Tibial nerve (tissue), 3 donors: ENCODE measurements around the gene CALHM5.

ENCODE experiments used
- CTCF ChIP-seq, 5 experiments: fragments of 200-600 bp in 3 of 5; fragments of 450-650 bp in 2 of 5; sonication (generic) in 3 of 5; IDR thresholded peaks; one replicate each; pipeline ENCODE4 v1.5.1; 2016 to 2019; ENCODE audit warnings: antibody characterized with exemption in 5 of 5, mild to moderate bottlenecking in 3 of 5, moderate library complexity in 2 of 5
- POLR2A ChIP-seq, 2 donors: fragments of 450-650 bp; IDR thresholded peaks; one replicate each; pipeline ENCODE4 v1.6.1; 2017; ENCODE audit warnings: antibody characterized with exemption in 2 of 2, mild to moderate bottlenecking in 2 of 2, moderate library complexity in 2 of 2

GRCh38 chr6:116524236-116524635 is 12.8 kb downstream of the CALHM5 start:
- TF ChIP-seq CTCF (IDR thresholded peaks at IDR 0.05), result no peak
- TF ChIP-seq POLR2A (IDR thresholded peaks at IDR 0.05), result no peak
